Measurements from ENCODE around the gene RNF213. TPM values are rescaled to one million over a fixed set of nuclear protein-coding genes. Genes with fewer than 3 reads are reported as not detected.

RNF213 gene
- total RNA-seq, 1 experiment from 2014 or later, result 44.5 TPM

DNA sequence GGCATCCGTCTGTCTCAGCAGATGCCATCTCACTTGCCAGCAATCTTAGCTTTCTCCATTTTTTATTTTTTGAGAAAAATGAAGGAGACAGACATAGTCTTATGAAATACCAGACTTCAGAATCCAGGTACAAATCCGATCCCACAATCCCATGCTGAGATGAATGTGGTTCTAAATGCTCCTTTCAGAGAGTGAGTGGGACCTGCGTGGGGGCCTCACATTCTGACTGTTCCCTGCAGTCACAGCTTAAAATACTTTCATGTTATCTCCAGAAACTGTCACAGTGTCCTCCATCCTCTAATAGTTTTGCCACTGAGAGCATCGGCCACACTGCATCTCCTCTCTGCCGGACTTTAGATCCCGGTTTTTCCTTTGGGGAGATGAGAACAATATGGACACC, 119.4 kb downstream of the RNF213 start:
- POLR2A ChIA-PET, result no interaction called here
- H3K36me3 ChIP-seq (ENCODE audit: control insufficient read depth in 1 of 2, insufficient read depth in 2 of 2, low read length in 2 of 2), result peaks cover 11 to 34% of the 10 kb centered on the region in 2 experiments; a peak in 3 of 4 replicates
- no TSS peak for BruUV-seq (replicated peaks)
- no peaks in the 10 kb centered on the region for H4K20me1 ChIP-seq (ENCODE audit: insufficient read depth)
- H2AFZ ChIP-seq (ENCODE audit: low read depth, low read length, poor library complexity, severe bottlenecking), result no peak overlapping the region
- H3K79me2 ChIP-seq (ENCODE audit: insufficient read depth, low read length), result no peaks in the 10 kb centered on the region
- H3K4me3 ChIP-seq (replicated peaks in 1 of 2; ENCODE audit: low read depth in 1 of 2, low read length in 2 of 2), result no peak overlapping the region
- intact Hi-C loops (cut with micrococcal nuclease), result no loop called here
- RAD21 ChIA-PET (ENCODE audit: low non-redundant PET in 1 of 2, low total read pairs in 2 of 2, uncharacterized antibody in 2 of 2, unreplicated experiment in 2 of 2), result no interaction called here
- no peaks in the 10 kb centered on the region for H3K9me2 ChIP-seq (ENCODE audit: insufficient read depth)
- CTCF ChIA-PET, result no interaction called here
- H3K27ac ChIP-seq (ENCODE audit: low read depth, low read length), result no peak overlapping the region
- ATAC-seq (no peak), DNase-seq (ENCODE audit: low read depth, low spot score) (no peak)
- H3K27me3 ChIP-seq (ENCODE audit: insufficient read depth, low read length), result no peaks in the 10 kb centered on the region
- no peaks in the 10 kb centered on the region for H3K9me3 ChIP-seq (ENCODE audit: control insufficient read depth in 1 of 2, insufficient read depth in 1 of 2, low read depth in 1 of 2, low read length in 2 of 2)
- TF ChIP-seq ELF1 (IDR thresholded peaks at IDR 0.05; ENCODE audit: borderline replicate concordance, low read depth) (no peak), JUND (IDR thresholded peaks at IDR 0.05) (no peak), CEBPB (IDR thresholded peaks at IDR 0.05; ENCODE audit: low read depth) (no peak), EZH2phosphoT487 (IDR thresholded peaks at IDR 0.05; ENCODE audit: borderline replicate concordance) (no peak), POLR2A (IDR thresholded peaks at IDR 0.05; ENCODE audit: borderline replicate concordance, extremely low read depth, insufficient read depth, insufficient read length) (no peak), SIN3A (IDR thresholded peaks at IDR 0.05; ENCODE audit: low read depth) (no peak), TCF7L2 (IDR thresholded peaks at IDR 0.05; ENCODE audit: borderline replicate concordance, extremely low read depth, insufficient read depth, insufficient read length) (no peak), CTCF (IDR thresholded peaks at IDR 0.05 in 2 of 3, conservative IDR thresholded peaks at IDR 0.05 in 1 of 3; ENCODE audit: borderline replicate concordance in 1 of 3, insufficient read depth in 1 of 3, low read depth in 2 of 3, low read length in 2 of 3) (no peak), SP1 (IDR thresholded peaks at IDR 0.05; ENCODE audit: low read depth) (no peak), ZFX (IDR thresholded peaks at IDR 0.05) (no peak), EGR1 (IDR thresholded peaks at IDR 0.05; ENCODE audit: low read depth) (no peak), FOSL1 (IDR thresholded peaks at IDR 0.05; ENCODE audit: low read depth) (no peak), ATF3 (IDR thresholded peaks at IDR 0.05) (no peak), ZNF274 (IDR thresholded peaks at IDR 0.05; ENCODE audit: low read depth, low read length) (no peak)
- TF ChIP-seq, protein P1, sequence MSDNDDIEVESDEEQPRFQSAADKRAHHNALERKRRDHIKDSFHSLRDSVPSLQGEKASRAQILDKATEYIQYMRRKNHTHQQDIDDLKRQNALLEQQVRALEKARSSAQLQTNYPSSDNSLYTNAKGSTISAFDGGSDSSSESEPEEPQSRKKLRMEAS (IDR thresholded peaks at IDR 0.05), result no peak
- H3K4me2 ChIP-seq (ENCODE audit: low read length), result no peak overlapping the region
- no peak overlapping the region for H3K9ac ChIP-seq (ENCODE audit: low read length)
- no peaks in the 10 kb centered on the region for H3K4me1 ChIP-seq (ENCODE audit: control insufficient read depth in 1 of 2, insufficient read depth in 2 of 2, low read length in 2 of 2)
